ENCODE results near the gene GPALPP1. TPM values are rescaled to one million over a fixed set of nuclear protein-coding genes. Genes with fewer than 3 reads are reported as not detected.

GPALPP1 gene
- total RNA-seq, 1 experiment from 2014 or later: 25.8 TPM

DNA sequence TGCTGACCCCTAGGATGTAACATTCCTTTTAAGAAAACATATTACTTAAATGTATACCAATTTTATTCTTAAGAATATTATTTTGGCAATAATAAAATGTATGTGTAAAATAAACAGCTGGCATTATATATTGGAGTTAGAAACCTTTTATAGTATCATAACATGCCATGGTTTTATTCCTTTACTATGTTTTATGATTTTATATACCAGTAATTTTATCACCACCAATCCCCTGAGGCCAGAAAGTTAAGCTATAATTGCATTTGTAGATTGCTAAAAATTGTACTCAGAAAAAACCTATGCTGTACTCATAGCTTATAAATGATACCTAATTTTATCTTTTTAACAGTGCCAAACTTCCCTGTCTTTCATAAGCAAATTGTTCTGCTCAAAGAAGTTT, 17.9 kb downstream of the GPALPP1 start:
- no peak for DNase-seq (ENCODE audit: low read depth)

GRCh38 chr13:45007823-45008222, 18.5 kb downstream of the GPALPP1 start:
- no peak for DNase-seq (ENCODE audit: low read depth)

GRCh38 chr13:45011198-45011597, 21.9 kb downstream of the GPALPP1 start:
- DNase-seq (ENCODE audit: low read depth): no peak

DNA sequence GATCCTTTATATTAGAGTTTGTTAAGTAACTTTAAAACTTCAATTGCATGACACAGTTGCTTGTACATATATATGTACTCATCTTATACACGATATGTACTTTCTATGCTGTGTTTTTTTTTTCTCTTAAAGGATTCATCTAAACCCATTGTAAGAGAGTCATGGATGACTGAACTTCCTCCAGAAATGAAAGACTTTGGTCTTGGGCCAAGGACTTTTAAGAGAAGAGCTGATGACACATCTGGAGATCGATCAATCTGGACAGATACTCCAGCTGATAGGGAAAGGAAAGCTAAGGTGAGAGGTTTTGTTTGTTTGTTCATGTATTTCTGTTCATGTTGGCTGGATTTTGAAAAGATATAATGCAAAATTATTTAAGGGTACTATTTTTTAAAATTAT, 26.0 kb downstream of the GPALPP1 start:
- DNase-seq (ENCODE audit: low read depth): peak; percentile 5

- DNase-seq (ENCODE audit: low read depth): no peak
Observed at GRCh38 chr13:45016792-45017425, 27.6 kb downstream of the GPALPP1 start.

GRCh38 chr13:45019981-45020380, 30.6 kb downstream of the GPALPP1 start:
- peak; percentile 8 for DNase-seq (ENCODE audit: low read depth)

DNA sequence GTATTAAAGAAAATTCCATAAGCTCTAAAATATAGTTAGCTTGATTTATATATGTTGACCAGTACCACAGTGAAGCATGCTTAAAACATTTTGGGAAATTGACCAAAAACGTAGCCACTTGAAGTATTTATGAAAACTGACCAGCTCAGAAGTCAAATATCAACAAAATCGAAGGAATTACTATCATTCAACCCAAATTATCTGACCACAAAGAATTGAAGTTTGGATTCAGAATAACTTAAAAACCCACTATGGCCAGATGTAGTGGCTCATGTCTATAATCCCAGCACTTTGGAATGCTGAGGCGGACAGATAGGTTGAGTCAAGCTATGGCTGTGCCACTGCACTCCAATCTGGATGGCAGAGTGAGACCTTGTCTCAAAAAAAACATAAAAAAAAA, 31.9 kb downstream of the GPALPP1 start:
- DNase-seq (ENCODE audit: low read depth): no peak

DNA sequence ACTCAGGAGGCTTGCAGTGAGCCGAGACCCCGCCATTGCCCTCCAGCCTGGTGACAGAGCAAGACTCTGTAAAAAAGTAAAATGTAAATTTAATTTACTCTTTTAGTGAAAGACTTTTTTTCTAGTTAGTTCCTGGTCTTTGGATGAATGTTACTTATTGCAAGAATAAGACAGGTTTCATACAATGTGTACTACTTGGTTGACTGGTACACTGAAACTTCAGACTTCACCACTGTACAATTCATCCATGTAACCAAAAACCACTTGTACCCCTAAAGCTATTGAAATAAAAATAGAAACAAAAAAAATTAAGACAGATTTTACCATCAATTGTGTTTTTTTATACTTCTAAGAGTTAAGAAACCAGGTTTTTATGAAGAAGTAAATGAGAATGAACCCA, 35.5 kb downstream of the GPALPP1 start:
- no peak for DNase-seq (ENCODE audit: low read depth)

DNA sequence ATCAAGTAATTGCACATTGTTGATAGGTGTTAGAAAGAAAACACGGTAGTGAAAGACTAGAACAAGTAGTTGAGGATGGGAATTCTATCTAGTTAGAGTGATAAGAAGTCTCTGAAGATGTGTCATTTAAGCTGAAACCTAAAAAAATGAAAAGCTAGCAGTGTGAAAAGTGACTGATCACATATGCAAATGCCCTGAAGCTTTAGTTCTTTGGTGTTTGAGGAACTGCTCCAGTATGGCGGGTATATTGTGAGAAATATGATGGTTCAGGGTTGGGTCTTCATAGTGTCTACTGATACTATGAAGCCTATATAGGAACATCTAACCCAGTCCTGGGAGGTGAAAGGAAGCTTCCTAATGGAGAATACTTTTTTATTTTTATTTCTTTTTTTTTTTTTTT, 45.0 kb downstream of the GPALPP1 start:
- no peak for DNase-seq (ENCODE audit: low read depth)

DNA sequence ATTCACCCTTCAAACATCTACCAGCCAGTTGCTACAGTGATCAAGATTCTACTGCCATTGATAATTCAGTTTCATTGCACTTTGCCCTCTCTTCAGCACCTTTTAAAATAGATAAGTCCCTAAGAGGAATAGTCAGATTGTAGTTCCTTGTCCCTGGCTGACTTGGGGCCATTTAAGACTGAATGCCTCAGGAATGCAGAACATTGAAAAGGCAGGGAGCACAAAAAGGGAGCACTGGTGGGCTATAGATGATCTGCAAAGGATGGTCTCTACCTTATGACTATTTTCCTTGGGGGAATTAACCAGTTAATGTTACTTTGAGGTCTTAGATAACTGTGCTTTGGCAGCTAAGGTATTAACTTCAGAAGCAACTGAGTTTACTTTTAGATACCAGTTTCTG, 46.9 kb downstream of the GPALPP1 start:
- no peak for DNase-seq (ENCODE audit: low read depth)

DNA sequence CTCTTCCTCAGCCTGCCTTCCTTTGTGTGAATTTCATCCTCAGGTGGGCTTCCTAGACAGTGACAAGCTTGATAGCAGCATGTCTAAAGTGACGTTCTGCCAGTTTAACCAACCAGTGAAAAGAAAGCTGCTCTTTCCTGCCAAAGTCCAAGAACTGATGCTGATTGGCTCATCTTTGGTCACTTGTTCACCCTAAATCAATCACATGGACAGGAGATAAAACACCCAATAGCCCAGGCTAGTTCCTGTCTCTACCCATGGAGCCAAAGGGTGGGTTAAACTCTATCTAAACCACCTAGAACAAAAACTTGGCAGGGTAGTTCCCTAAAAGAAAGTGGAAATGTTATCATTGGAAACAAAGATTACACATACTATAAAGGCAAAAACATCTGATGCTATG, 50.8 kb downstream of the GPALPP1 start:
- DNase-seq (ENCODE audit: low read depth): no peak

- DNase-seq (ENCODE audit: low read depth): no peak
Observed at GRCh38 chr13:45040622-45041021, 51.3 kb downstream of the GPALPP1 start.

DNA sequence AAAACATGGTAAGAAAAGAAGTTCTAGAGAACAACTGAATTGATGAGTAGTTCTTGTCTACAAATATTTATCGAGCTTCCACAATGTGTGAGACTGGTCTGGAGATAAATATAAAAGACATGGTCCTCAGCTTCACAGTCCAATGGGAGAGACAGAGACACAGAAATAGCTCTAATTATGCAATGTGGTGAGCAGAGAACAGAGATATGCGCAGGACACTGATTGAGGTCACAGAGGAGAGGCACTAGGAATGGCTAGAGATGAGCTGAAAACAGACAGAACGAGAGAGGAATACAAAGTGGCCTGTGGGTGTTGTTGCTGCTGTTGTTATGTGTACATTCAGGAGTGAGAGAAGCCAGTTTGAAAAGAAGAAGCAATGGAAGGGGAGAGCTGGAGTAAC, 53.2 kb downstream of the GPALPP1 start:
- DNase-seq (ENCODE audit: low read depth): no peak

- no peak for DNase-seq (ENCODE audit: low read depth)
Observed at GRCh38 chr13:45046445-45046844, 57.1 kb downstream of the GPALPP1 start.

DNA sequence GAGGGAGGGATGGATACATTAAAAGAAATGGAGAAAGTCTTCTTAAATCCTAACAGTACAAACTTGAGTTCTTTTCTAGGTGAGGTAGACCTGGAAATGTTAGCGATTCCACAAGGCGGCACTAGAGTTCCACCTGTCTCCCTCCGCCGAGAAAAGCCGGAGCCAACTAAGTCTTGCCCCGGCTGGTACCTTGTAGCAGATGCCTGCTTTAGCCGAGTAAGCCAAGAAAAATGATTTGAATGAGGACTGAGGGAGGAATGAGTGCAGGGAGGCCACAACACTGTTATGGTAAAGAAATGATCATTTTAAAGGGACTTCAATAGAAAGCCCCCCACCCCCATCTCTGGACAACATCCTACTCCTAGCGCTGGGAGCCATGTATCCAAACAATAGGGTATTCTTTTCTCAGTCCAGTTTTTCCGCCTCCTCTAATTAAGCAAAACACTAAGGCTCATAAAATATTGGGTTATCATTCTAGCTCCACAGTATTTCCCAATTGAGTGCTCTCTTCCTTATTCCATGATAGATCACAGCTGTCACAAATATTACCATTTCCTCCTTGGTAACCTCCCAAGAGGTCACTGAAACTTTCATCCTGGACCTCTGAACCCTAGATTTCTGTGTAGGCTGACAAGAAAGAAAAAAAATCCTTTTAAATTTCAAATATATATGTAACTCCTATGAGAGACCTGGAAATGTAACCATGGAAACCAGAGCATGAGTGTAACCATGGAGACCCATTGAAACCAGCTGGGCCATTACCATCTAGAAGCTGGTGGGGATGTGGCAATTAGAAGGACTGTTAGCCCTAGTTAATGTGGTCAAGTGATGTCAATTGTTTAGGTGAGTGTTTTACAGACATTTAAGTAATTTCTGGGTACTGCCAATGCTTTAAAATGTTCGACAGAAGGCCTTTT, 58.3 kb downstream of the GPALPP1 start:
- DNase-seq (ENCODE audit: low read depth): peak; percentile 76

GRCh38 chr13:45048890-45049407, 59.6 kb downstream of the GPALPP1 start:
- DNase-seq (ENCODE audit: low read depth): no peak

GRCh38 chr13:45049478-45049877, 60.1 kb downstream of the GPALPP1 start:
- DNase-seq (ENCODE audit: low read depth): no peak

GRCh38 chr13:45051315-45051714, 62.0 kb downstream of the GPALPP1 start:
- no peak for DNase-seq (ENCODE audit: low read depth)

- peak; percentile 92 for DNase-seq (ENCODE audit: low read depth)
Observed at GRCh38 chr13:45055198-45055901, 66.0 kb downstream of the GPALPP1 start.

DNA sequence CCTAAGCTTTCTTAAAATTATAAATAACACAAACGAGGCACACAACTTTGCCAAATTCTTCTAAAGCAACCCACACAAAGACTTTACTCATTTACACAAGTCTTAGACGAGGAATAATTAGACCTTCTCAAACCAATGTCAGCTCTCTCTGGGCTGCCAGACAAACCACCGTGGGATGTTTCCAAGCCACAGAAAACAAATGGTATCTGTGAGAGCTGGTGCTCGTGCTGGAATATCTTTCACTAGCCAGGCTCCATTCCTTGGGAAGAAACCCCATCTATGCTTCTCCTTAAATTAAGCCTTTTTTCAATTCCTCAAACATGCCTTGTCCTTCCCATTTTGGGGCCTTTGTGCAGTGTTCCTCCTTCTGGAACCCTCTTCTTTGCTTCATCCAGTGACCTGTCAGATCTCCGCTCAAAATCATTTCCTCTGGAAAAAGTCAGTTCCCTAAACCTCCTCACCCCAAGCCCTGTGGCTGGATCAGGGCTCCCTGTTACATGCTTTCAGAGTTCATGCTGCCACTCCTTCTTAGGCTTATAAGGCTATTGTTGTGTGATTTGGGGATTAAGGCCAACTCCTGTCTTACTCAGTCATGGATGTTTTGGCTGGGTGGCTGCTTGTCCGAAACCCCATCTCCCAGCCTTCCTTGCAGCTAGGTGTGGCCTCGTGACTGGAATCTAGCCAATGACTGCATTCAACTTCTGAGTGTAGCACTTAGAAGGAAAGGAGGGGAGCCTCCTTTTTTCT, 66.7 kb downstream of the GPALPP1 start:
- peak; percentile 88 for DNase-seq (ENCODE audit: low read depth)

GRCh38 chr13:45060062-45060461, 70.7 kb downstream of the GPALPP1 start:
- no peak for DNase-seq (ENCODE audit: low read depth)
